Erythroblast (primary cell): Measurements from ENCODE around the gene TMEM30A.

Experiments
- DNase-seq, 2 experiments: peaks; one replicate each; lab custom pipeline; 2025; lab: John Stamatoyannopoulos, UW
- GATA1 ChIP-seq: IDR thresholded peaks from 2 replicates; pipeline ENCODE4 v1.6.1; 2011; ENCODE audit warnings: low read depth, mild to moderate bottlenecking, control low read depth, low read length, moderate library complexity
- POLR2A ChIP-seq: IDR thresholded peaks from 2 replicates; pipeline ENCODE4 v1.6.1; 2011; ENCODE audit warnings: mild to moderate bottlenecking, low read length

TMEM30A gene

DNA sequence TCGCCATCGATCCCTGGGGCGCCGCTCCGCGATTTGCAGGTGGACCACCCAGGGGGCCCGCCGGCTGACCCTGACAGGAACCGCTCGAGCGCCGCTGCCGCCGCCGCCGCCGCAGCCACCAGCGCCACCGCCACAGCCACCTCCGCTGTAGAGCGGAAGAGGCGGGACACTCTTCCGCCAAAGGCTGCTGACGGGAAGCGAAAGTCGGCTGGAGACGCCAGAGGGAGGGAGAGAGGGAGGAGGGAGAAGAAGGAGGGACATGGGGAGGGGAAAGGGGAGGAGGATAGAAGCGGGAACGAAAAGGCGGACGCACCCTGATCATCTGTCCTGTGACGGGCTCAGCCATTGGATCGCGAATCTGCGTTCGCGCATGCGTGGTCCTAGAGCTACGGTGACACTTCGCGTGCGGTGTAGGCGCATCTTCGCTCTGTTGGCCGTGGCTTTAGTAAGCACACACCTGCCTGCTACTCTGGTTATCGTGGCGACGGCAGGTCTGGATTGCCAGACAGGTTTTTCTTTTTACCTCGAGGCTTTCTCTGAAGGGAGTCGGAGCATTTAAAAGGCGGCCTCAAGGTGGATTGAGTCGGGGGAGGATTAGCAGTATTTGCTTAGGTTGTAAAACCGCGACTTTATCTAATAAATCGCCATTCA, at the start of gene TMEM30A:
Gene TMEM30A, minus strand, starts transcription at position 161 of the 651 bp plus-strand sequence. Its CDS starts 154 bp downstream, at position 7.
- peak; percentile 99 for TF ChIP-seq POLR2A
- TF ChIP-seq GATA1 = no peak
- peak; percentile 99 for DNase-seq

DNA sequence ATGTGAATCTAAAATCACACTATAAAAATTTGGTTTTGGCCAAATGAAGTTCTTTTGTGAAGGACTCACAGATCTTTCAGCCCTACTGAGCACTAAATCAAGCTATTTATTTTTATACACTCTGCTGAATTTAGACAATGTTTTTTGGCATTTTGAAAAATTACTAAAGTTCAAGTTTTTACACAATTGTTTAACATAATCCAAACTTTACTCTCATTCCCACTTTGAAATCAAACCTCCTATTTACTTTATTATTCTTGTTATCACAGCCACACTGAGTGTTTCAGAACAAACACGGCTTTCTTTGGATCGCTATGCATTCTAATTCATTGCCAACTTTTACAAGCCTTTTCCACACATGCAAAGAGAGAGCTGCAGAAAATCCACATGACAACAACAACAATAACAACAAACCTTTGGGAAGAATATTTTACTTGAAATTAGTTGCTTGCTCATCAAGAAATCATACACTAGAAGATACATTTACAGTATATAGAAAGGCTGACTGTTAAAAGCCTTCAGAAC, 49.1 kb upstream of the TMEM30A start:
- no peak for DNase-seq
- TF ChIP-seq POLR2A (no peak), GATA1 (no peak)

DNA sequence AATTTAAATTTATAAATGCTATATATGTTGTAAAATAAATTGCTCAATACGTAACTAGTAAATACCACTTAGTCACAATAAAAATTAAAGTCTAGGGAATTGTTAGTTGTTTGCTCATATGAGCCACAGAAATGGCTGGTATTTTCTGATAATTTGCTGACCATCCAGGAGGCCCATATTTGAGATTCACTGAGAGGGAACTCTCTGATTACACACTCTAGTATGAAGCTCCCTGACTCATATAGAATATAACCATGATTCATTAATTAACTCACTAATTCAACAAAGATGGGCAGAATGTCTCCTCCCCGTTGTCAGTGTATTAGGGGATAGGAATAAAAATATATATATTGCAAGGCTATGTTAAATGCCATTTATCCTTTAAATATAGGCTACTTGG, 46.6 kb upstream of the TMEM30A start:
- TF ChIP-seq POLR2A (no peak), GATA1 (no peak)
- DNase-seq = no peak

DNA sequence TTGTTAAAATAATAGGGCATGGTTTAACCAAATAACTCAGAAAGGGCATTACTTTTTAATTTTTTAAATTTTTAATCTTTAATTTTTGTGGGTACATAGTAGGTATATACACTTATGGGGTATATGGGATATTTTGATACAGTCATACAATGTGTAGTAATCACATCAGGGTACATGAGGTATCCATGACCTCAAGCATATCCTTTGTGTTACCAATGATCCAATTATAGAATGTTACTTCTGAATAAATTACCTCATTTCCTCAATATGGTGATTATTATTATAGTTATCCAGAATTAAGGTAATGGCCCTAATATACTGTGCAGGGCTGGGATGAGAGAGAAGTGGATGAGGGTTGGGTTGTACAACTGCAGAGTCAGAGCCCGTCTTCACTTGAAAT, 45.1 kb upstream of the TMEM30A start:
- TF ChIP-seq POLR2A (no peak), GATA1 (no peak)

DNA sequence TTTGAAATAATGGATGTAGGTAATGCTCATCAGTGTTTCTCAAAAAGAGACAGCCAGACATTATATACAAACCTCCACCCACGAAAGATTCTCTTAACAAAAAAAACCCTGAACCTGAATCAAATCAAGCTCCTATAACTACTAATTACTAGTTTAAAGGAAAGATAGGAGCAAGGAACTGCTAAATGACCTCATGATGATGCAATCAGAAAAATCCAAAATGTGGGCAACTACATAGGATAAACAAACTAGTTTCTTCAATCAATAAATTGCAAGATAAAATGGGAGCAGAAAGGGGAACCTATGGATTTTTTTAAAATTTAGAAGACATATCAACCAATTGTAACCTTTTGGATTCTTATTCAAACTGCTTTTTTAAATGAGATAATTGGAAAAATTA, 43.2 kb upstream of the TMEM30A start:
- DNase-seq = no peak
- TF ChIP-seq POLR2A (no peak), GATA1 (no peak)

More for the DNA sequence above, 45.1 kb upstream of the TMEM30A start:
- DNase-seq = no peak

DNA sequence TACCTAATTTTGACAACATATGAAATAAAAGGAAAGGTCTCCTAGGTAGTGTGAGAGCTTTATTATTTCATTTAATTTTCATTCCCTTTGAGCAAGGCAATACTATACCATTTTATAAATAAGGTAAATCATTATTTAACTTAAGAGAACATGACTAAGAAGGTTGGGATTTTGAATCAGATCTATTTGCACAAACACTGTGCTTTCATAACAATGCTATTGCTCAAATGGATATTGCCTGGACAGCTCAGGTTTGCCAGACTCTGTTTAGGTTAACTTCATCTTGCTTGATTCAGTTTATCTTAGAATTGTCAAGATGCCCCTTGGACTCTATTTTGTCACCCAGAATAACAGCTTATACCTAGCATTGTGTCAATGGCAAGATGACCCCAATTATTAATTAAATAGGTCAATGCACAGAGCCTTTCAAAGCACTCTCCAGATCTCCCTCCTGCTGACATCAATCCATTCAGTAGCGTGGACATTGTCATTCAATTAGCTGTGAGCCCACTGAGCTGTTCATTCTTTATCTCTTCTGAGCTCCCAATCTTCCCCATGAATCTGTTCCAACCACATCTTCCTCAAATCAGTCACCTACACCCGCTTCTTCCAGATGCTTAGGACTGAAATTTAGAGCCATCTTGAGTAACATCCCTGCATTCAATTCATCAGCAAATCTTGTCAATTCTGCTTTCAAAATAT, 42.1 kb upstream of the TMEM30A start:
- DNase-seq = no peak
- TF ChIP-seq GATA1 (no peak), POLR2A (no peak)

DNA sequence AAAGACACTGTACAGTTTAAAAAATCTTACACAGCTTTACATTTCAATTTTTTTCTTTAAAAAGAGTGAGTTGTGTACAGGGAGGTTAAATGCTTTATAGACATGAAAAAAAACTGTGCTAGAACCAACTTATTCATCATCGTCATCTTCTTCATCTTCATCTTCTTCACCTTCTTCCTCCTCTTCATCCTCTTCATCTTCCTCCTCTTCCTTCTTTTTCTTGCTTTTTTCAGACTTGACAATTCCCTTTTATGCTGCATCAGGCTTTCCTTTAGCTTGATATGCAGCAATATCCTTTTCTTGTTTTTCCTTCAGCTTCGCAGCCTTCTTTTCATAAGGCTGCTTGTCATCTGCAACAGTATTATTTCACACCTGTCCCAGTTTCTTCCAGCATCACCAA, 34.3 kb upstream of the TMEM30A start:
- TF ChIP-seq GATA1 (no peak), POLR2A (no peak)
- no peak for DNase-seq

DNA sequence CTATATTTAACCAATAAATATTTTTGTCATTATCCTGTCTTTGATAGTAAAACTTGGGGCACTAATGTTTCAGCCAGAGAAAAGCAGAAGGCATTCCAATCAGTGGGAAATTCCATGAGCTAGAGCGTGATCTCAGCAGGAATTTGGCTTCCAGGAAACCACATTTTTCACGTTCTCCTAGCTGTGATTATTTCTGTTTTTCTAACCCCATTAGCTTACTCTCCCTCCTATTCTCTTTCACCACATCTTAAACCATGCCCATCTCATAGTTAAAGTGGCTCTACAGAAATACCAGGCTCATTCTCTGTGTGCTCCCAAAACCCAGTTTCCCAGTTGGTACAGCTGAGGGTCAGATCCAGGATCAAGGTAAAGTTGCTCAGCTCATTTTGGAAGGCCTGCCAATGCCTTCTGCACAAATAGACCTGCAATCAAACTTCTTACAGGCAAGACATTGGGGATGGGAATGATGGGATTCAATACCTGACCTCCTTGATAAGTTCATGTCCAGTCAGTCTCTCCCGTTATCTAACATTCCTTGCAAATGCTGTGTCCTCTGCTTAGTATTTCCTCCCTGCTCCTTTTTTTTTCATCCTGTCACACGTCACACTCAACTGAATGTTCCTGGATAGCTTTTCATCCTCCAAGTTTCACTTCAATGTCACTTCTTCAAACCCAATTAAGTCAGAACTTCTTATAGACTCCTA, 33.1 kb upstream of the TMEM30A start:
- no peak for DNase-seq
- TF ChIP-seq GATA1 (no peak), POLR2A (no peak)

DNA sequence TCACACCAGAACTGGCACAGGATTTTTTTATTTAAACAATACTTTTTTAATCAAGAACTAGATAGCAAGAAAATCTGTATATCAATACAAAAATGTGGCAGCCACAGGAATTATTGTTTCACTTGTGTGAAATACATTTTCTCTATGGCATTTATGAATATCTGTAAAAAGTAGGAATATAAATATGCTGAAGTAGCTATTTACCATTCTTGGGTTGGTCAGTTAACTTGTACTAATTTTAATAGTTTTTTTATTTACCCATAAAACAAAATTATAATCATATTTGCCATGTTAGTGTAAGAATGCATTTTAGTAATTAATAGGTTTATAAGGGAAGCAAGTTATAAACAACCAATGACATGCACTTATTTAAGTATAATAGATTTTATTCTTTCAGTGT, 31.4 kb upstream of the TMEM30A start:
- TF ChIP-seq GATA1 (no peak), POLR2A (no peak)

DNA sequence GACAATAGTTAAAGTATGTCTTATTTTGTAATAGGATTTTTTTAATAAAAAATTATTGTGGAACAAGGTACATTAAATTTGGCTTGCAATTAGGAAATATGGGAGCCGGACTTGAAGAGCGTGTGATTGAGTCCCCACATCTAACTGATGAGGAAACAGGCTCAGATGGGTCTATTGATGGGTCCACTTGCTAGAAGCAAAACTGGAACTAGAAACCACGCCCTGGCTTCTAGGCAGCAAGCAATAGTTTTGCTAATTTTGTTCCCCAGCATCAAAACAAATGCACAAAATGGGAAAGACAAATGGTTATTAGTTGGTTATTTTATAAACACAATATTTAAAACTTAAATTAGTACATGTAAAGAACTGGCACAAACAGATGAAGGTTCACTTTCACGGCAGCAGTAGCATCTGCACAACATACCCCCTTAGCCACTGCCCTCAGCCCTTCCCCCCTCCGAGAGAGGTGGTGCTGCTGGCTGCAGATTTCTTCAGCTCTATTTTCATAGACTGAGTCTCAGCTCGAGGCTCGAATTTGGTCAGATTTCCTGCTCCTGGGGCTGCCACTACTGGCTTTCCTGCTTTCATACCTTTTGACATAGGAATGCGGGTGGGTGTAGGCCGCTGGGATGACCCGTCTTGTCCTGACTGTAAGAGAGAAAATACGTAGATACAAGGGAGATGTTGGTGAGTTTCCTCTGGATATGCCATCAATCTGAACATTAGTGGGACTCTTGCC, 23.8 kb upstream of the TMEM30A start:
- TF ChIP-seq GATA1 = no peak
- TF ChIP-seq POLR2A = no peak
- no peak for DNase-seq

More for the DNA sequence above, 31.4 kb upstream of the TMEM30A start:
- DNase-seq = no peak

DNA sequence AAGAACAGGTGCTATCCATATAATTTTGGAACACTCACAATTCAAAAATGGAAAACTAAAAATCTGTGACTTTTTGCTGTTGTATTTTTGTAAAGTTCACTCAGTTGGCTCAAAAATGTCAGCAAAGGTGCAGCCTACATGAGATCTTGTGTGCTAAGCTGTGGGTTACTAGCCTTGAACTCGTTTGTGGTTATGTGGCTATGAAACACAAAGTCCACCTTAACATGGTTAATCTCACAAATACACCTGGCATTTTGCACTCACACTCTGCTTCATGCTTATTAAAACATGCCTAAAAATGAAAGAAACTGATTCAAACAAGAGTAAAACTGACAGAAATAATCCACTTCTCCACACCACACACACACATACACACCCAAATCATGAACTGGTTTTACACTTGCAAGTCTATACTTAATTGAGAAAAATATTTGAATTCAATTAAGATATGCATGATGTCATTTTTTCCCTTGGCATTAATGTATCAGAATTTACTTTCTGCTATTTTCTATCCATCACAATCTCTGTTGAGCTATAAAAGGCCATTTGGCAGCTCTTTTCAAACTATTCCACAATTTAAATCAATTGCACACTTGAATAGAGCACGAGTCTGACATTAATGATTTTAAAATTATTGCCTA, 22.9 kb upstream of the TMEM30A start:
- TF ChIP-seq POLR2A (no peak), GATA1 (no peak)
- no peak for DNase-seq

DNA sequence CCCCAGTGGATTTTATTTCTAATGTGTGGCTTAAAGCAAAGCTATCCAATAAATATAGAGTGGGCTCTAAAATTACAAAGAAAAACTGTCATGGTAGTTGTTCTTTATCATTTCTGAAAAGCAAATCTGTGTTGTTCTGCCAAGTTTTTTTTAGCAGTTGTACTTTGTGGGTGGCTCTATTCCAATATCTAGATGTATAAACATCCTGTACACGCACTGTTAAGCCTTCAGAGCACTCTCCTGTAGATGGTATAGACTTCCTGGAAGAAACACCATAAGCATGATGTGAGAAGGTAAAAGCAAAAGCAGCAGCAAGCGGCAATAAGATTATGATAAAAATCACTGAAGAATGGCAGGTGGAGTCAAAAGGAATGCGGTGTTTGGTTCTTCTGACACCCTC, 21.5 kb upstream of the TMEM30A start:
- TF ChIP-seq GATA1 = no peak
- no peak for TF ChIP-seq POLR2A
- DNase-seq = no peak

DNA sequence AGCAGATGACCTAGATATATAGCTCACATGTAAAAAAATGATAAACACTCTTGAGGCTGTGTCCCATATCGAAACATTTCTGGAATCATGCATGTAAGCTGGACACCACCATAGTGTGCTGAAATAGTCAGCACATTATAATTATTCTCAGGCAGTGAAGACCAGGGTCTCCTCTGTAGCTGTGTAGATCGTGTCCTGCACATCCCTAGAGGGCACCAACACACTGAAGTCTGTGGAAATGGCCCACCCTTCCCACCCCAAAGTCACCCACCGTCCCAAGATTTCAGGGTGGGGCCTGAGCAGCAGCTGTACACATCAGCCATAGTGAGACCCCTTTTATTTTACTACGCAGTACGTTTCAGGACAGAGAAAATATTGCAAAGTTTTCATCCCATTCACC, 21.0 kb upstream of the TMEM30A start:
- no peak for TF ChIP-seq POLR2A
- TF ChIP-seq GATA1 = no peak
- DNase-seq = no peak

DNA sequence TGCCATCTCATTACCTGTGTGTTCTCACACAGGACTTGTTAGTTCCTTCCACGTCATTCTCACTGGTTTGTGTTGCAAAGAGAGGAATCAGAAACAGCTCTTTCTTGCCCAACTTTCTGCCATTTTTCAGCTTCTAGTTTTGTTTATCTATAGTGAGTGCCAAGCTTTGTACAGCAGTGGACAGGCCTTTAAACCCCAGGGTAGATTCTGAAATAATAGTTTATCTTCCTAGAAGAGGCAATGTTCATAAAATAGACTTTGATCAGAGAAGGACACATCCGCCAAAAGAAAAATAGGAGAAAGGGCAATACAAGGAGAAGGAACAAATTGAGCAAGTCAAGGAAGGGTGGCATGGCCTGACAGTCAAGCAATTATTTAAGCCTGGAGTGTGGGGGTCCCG, 17.7 kb upstream of the TMEM30A start:
- no peak for DNase-seq
- TF ChIP-seq GATA1 (no peak), POLR2A (no peak)
